Activated naive CD4-positive, alpha-beta T cell treated with anti-CD3 and anti-CD28 coated beads for 36 hours (primary cell): ENCODE measurements around the gene CEMIP2. TPM values are rescaled to one million over a fixed set of nuclear protein-coding genes. Genes with fewer than 3 reads are reported as not detected.

Experiments used
- CTCF ChIA-PET: fragments of 350-600 bp; sonication (Branson Sonifier 250); formaldehyde crosslinking; loops from one replicate; lab custom pipeline; 2021; ENCODE audit warnings: antibody characterized with exemption; lab: Charles Lee
- DNase-seq: peaks from one replicate; pipeline ENCODE4 v3.0.0-alpha.2; 2020
- H3K27ac Mint-ChIP-seq: one replicate; pipeline ENCODE4 v1.8.0; 2021; ENCODE audit warnings: mild to moderate bottlenecking, mixed read lengths
- H3K27me3 Mint-ChIP-seq: one replicate; pipeline ENCODE4 v1.8.0; 2021; ENCODE audit warnings: low read depth, mixed read lengths
- H3K36me3 Mint-ChIP-seq: one replicate; pipeline ENCODE4 v1.8.0; 2021; ENCODE audit warnings: low read depth, mixed read lengths
- H3K4me1 Mint-ChIP-seq: one replicate; pipeline ENCODE4 v1.8.0; 2021; ENCODE audit warnings: low read depth, mixed read lengths
- H3K4me3 Mint-ChIP-seq: one replicate; pipeline ENCODE4 v1.8.0; 2021; ENCODE audit warnings: mild to moderate bottlenecking, moderate library complexity, mixed read lengths
- H3K9me3 Mint-ChIP-seq: one replicate; pipeline ENCODE4 v1.8.0; 2021; ENCODE audit warnings: mixed read lengths
- intact Hi-C: fragments of 100-400 bp; cut with micrococcal nuclease; formaldehyde crosslinking; loops from one replicate; pipeline ENCODE4 v1.15.1; 2023
- total RNA-seq, 2 experiments: library from RNA; stranded (reverse); gene quantifications; one replicate each; pipeline ENCODE4 v1.2.3, GENCODE V29; 2021

The CEMIP2 gene
- total RNA-seq, 2 experiments from 2014 or later, result 36.4 to 39.7 TPM

DNA sequence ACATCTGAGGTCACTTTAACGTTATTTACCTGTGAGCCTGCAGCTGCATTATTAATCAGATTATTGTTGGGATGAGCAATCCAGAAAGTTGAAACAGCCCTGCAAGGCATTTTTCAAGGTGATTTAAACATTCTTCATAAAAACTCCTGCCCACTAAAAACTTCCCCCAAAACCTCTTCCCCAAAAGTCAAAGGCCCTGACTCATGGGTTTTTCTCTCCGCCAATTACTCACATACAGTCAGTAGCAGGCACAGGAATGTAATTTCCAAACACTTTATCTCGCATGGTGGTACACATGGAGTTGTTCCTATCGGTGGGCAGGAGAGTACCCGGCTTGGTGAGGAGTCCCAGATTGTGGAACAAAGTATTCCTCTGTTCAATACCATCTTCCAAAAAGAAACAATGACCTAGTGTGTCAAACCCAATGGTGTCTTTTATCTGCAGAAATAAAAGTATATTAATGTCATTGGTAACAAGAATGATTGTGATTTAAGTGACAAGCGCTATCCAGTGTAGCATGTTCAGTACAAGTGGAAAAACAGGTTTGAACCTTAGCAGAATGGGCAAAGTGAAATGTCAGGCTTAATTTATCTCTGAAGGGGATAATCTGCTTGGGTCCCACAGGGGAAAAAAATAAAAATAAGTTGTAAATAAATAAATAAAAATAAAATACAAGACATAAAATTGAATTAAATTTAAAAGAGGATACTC is 38.3 kb downstream of the CEMIP2 start:
- intact Hi-C loops, result loop anchor here (2.0 to 5.0 kb wide), 2 partner anchors 33 to 39 kb away; partner anchors contain the start of gene CEMIP2
- Mint-ChIP-seq H3K27ac (no peak overlapping the region), H3K4me1 (peaks cover 9% of the 10 kb centered on the region), H3K27me3 (no peaks in the 10 kb centered on the region), H3K4me3 (no peak overlapping the region), H3K9me3 (no peaks in the 10 kb centered on the region), H3K36me3 (peaks cover 42% of the 10 kb centered on the region)
- no peak for DNase-seq
- CTCF ChIA-PET, result no interaction called here

DNA sequence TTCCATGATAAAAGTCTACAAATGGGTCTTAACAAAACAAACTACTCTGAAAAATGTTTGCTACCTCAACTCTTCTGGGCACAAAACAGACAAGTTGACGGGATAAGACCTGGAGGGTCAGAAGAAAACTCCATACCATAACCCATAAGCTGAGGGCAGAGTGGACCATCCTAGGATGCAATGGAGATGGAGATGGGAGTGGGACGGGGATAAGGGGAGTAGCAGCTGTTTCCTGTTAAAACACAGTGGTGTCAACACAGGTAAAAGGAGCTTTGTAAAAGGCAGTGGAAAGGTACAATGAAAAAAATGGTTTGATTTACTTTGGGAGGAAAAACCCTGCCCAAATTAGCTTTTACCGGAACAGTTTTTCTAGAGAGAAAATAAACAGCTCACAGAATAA is 41.6 kb downstream of the CEMIP2 start:
- Mint-ChIP-seq H3K27me3 (no peaks in the 10 kb centered on the region), H3K27ac (no peak overlapping the region), H3K4me1 (peaks cover 10% of the 10 kb centered on the region), H3K4me3 (no peak overlapping the region), H3K9me3 (no peaks in the 10 kb centered on the region), H3K36me3 (peaks cover 42% of the 10 kb centered on the region)
- CTCF ChIA-PET, result interaction anchor here (0.8 to 1.1 kb wide), 2 partner anchors 11 to 42 kb away, joined by 3 to 4 read pairs; partner anchors contain the start of gene CEMIP2
- no peak for DNase-seq
- intact Hi-C loops, result no loop called here

DNA sequence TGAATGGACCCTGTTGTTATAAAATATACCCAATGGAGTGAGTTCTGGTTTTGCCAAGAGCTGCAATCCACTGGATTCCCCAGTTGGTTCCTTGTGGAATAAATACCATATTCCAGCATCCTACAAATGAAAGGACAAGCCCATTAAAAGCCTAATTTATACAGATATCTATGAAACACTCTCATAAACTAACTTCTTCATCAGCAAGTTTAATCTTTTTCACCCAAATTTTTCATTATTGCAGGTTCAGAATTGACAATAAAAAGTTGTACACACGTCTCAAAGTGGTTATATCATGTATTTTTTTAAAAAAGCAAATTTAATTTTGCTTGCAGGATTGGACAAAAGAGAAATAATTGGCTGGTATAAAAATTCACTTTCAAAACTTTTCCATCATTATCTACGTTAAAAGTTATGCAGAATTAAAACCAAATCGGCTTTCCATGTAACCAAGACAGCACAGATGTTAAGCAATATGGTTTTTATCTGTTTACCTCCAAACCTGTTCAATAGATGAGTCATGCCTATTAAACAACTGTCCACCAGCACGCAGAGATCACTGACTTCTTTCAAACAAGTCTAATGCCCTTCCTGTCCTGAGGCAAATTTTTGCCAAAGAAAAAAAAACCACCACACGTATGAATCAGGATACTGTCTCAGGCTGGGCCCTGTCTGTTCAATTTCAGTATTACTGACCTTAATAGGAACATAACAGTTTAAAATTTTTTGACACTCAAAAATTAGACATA is 42.5 kb downstream of the CEMIP2 start:
- intact Hi-C loops, result no loop called here
- CTCF ChIA-PET, result interaction anchor here (1.0 to 1.7 kb wide), 2 partner anchors 9 to 16 kb away, joined by 3 to 4 read pairs; no protein-coding TSS in a partner anchor
- Mint-ChIP-seq H3K4me3 (no peak overlapping the region), H3K36me3 (peaks cover 42% of the 10 kb centered on the region), H3K27ac (no peak overlapping the region), H3K27me3 (no peaks in the 10 kb centered on the region), H3K4me1 (peaks cover 10% of the 10 kb centered on the region), H3K9me3 (no peaks in the 10 kb centered on the region)
- no peak for DNase-seq

DNA sequence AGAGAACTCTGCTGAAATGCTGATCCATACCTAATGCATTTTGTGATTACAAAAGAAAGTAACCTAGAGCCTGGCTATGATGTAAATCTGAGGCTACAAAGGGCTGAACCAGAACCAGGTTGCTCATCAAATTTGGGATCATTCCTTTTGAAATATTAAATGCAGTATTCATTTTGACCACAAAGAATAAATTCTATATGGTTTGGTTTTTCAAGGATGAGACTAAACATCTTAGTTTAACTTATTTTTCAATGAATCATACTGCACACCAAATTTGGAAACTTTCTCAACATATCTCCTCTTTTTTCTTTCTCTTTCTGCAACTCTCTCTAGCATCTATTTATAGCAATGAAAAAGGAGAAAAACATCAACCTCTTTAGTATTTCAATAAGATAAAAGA is 46.5 kb downstream of the CEMIP2 start:
- CTCF ChIA-PET, result no interaction called here
- Mint-ChIP-seq H3K36me3 (peaks cover 33% of the 10 kb centered on the region), H3K9me3 (no peaks in the 10 kb centered on the region), H3K27me3 (no peaks in the 10 kb centered on the region), H3K27ac (no peak overlapping the region), H3K4me1 (peaks cover 6% of the 10 kb centered on the region), H3K4me3 (no peak overlapping the region)
- DNase-seq, result no peak
- intact Hi-C loops, result loop anchor here (2.0 kb wide), 1 partner anchor 31 kb away; no protein-coding TSS in a partner anchor

DNA sequence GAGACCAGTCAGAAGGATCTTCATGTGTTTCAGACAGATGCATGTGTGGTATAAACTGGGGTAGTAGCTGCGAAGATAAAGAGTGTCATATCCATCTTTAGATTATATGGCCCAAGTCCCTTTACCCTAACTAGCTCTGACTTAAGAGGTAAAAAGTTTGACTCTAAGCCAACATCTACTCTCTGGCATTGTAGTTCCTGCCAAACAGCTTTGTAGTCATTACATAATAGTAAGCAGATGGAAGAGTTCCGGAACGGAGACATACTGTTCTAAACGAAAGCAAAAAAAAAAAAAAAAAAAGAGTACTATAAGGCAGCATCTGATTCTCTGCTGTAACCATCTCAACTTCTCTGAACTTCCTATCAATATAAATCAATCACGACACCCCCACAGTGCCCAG is 48.8 kb downstream of the CEMIP2 start:
- Mint-ChIP-seq H3K4me3 (no peak overlapping the region), H3K27ac (no peak overlapping the region), H3K27me3 (no peaks in the 10 kb centered on the region), H3K4me1 (peaks cover 6% of the 10 kb centered on the region), H3K9me3 (no peaks in the 10 kb centered on the region), H3K36me3 (peaks cover 29% of the 10 kb centered on the region)
- CTCF ChIA-PET, result interaction anchor here (0.7 to 1.7 kb wide), 2 partner anchors 10 to 13 kb away, joined by 5 to 9 read pairs; no protein-coding TSS in a partner anchor
- no peak for DNase-seq
- intact Hi-C loops, result no loop called here

DNA sequence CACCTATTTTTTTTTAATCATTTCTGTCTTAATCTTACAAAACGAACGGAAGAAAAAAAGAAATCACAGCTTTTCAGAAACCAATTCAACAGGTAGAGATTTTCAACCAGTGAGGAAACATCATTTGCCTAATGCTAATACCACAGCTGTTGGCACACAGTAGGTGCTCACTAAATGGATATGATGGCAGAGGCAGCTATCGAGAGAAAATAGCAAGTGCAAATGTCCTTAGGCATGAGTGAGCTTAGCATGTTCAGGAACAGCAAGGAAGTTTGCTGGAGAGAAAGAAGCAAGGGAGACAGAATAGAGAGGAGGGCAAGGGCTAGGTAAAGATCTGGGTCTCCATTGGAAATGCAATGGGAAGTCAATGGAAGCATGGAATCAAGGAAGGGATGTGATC is 49.2 kb downstream of the CEMIP2 start:
- Mint-ChIP-seq H3K27me3 (no peaks in the 10 kb centered on the region), H3K36me3 (peaks cover 29% of the 10 kb centered on the region), H3K4me3 (no peak overlapping the region), H3K27ac (no peak overlapping the region), H3K4me1 (peaks cover 6% of the 10 kb centered on the region), H3K9me3 (no peaks in the 10 kb centered on the region)
- intact Hi-C loops, result no loop called here
- CTCF ChIA-PET, result interaction anchor here (0.7 kb wide), 2 partner anchors 13 to 387 kb away, joined by 3 to 5 read pairs; no protein-coding TSS in a partner anchor
- no peak for DNase-seq

DNA sequence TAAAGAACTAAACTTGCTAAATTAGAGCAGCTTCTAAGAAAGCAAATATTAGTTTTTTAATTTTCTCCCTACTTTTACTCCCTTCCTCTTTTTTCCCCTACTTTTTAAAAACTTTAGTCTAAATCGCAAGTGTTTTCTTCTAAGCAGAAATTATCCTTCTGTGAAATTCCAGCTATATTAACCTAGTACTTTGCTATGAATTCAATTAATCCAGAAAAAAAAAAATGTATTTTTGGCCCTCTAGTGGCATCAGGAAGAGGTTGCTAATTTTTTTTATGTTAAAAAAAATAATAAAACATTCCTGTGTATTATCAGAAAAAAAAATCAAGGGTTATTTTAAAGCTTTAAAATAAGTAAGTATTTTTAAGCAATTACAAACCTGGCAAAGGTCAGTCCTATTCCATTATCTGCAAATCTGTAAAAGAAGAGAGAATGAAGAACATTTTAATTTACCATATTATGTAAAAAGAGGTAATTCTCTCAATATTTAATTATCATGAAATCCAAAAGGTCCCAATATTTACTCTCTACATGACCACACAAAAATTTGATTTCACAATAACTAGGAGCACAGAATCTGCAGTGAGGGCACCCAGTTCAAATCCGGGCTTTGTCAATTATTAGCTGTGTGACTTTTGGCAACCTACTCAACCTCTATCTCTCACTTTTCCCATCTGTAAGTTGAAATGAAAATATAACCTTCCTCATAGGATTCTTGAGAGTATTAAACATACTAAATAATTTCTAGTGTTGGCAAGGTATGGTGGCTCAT is 52.0 kb downstream of the CEMIP2 start:
- peaks cover 2% of the 10 kb centered on the region for H3K4me1 Mint-ChIP-seq
- peaks cover 27% of the 10 kb centered on the region for H3K36me3 Mint-ChIP-seq

DNA sequence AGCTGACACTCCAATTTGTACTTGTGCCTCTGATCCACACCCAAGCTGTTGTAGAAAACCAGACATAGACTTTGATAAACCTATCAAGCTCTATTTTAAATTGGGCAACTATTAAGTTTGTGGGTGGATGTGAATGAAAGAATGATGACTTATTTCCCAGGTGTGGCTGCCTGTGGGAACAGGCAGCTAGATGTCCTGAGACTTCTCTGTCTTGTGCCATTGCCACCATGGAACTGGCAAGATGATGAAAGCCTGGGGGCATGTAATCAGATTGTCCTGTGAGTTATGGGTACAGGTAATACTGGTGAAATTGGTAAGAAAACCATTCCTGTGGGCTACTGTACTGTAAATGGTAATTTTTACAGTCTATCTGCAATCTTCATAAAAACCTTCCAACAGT is 57.5 kb downstream of the CEMIP2 start:
- Mint-ChIP-seq H3K27ac (peak overlapping the region; percentile 41), H3K27me3 (no peaks in the 10 kb centered on the region), H3K36me3 (peaks cover 34% of the 10 kb centered on the region), H3K9me3 (no peaks in the 10 kb centered on the region), H3K4me1 (peaks cover 23% of the 10 kb centered on the region), H3K4me3 (no peak overlapping the region)
- intact Hi-C loops, result loop anchor here (5.0 kb wide), 1 partner anchor 84 kb away; no protein-coding TSS in a partner anchor
- DNase-seq, result no peak
- CTCF ChIA-PET, result interaction anchor here (2.9 kb wide), 1 partner anchor 10 kb away, joined by 9 read pairs; no protein-coding TSS in a partner anchor

More for the DNA sequence above, 52.0 kb downstream of the CEMIP2 start:
- CTCF ChIA-PET, result interaction anchor here (0.6 to 3.6 kb wide), 15 partner anchors 9 to 432 kb away, joined by 3 to 20 read pairs (median 4); no protein-coding TSS in a partner anchor
- no peaks in the 10 kb centered on the region for H3K27me3 Mint-ChIP-seq
- no peak overlapping the region for H3K4me3 Mint-ChIP-seq
- no peak for DNase-seq
- intact Hi-C loops, result no loop called here
- no peaks in the 10 kb centered on the region for H3K9me3 Mint-ChIP-seq
- no peak overlapping the region for H3K27ac Mint-ChIP-seq

DNA sequence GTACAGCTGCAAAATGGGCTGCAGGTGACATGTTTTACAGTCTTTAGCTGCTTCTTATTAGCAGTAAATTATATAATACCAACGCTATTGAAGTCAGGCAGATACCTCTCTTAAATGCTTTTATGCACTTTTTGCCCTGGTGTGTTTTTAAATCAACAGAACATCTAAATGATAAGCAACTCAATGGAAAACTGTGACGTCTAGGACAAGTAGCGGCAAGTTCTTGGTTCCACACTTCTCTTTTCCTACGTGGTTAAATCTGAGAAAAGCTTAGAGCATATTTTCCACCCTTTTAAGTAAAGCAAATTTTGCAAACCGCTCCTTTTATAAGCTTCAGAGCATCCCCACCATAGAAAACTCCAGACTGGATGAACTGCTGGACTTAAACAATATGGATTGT is 58.1 kb downstream of the CEMIP2 start:
- H3K27ac Mint-ChIP-seq, result peak overlapping the region; percentile 11
- peaks cover 23% of the 10 kb centered on the region for H3K4me1 Mint-ChIP-seq
- H3K27me3 Mint-ChIP-seq, result no peaks in the 10 kb centered on the region
- no peak for DNase-seq
- H3K4me3 Mint-ChIP-seq, result no peak overlapping the region
- CTCF ChIA-PET, result interaction anchor here (1.5 to 2.9 kb wide), 3 partner anchors 10 to 81 kb away, joined by 3 to 9 read pairs (median 5); no protein-coding TSS in a partner anchor
- intact Hi-C loops, result loop anchor here (5.0 kb wide), 1 partner anchor 83 kb away; no protein-coding TSS in a partner anchor
- H3K9me3 Mint-ChIP-seq, result no peaks in the 10 kb centered on the region
- H3K36me3 Mint-ChIP-seq, result peaks cover 35% of the 10 kb centered on the region

DNA sequence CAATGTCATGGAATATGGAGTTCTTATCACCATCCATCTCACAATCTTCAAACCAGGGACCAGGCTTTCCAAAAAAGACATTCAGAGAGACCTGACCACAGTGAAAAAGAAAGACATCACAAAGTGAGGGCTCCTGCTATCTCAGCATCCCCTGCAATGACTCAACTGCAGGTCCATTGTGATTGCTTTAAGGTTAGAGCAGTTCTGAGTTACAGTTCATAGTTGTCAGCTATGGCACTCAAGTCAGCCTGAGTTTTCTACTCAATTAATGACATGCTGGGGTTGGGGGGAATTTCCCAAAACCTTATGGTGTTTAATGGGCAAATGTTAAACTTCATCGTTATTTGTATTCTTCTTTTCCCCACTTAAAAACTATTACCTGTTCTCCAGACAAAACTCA is 58.9 kb downstream of the CEMIP2 start:
- Mint-ChIP-seq H3K36me3 (peaks cover 36% of the 10 kb centered on the region), H3K27me3 (no peaks in the 10 kb centered on the region), H3K4me3 (no peak overlapping the region), H3K9me3 (no peaks in the 10 kb centered on the region), H3K4me1 (peaks cover 25% of the 10 kb centered on the region), H3K27ac (peak overlapping the region; percentile 11)
- intact Hi-C loops, result loop anchor here (1.0 kb wide), 1 partner anchor 53 kb away; no protein-coding TSS in a partner anchor
- CTCF ChIA-PET, result interaction anchor here (1.0 to 2.9 kb wide), 4 partner anchors 11 to 80 kb away, joined by 3 to 9 read pairs (median 4); no protein-coding TSS in a partner anchor
- peak; percentile 11 for DNase-seq

DNA sequence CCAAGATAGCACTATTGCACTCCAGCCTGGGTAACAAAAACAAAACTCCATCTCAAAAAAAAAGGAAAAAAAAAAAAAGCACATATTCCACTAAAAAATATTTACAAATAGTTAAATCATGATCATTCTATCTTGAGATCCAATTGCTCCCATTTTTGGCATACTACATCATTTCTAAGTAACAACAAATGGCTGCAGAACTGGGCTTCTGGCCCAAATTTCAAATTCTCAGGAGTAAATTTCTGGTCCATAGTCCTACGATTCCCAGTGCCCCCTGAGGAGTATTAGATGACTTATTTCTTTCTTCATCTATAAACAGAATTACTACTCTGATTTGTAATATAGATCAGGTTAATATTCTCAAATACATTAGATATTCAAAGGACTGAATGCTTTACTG is 62.1 kb downstream of the CEMIP2 start:
- Mint-ChIP-seq H3K27ac (no peak overlapping the region), H3K4me1 (peaks cover 23% of the 10 kb centered on the region), H3K9me3 (no peaks in the 10 kb centered on the region), H3K27me3 (no peaks in the 10 kb centered on the region), H3K4me3 (no peak overlapping the region), H3K36me3 (peaks cover 35% of the 10 kb centered on the region)
- intact Hi-C loops, result no loop called here
- CTCF ChIA-PET, result interaction anchor here (0.6 to 1.4 kb wide), 3 partner anchors 10 to 20 kb away, joined by 3 to 5 read pairs (median 3); no protein-coding TSS in a partner anchor
- no peak for DNase-seq
